Posterior cingulate gyrus (tissue), 11 donors: ENCODE results near the gene EFCAB6.

ENCODE experiments used
- DNase-seq, 10 donors: peaks; one replicate each; pipeline versions ENCODE4 v3.0.0 to v3.0.0-alpha.2; 2020 to 2021; ENCODE audit warnings: mixed read lengths in 3 of 10
- intact Hi-C: fragments of 100-400 bp; cut with DNase I; formaldehyde crosslinking; loops from one replicate; pipeline ENCODE4 v1.15.1; 2023

Gene EFCAB6

GRCh38 chr22:43812149-43812842 lies at the start of gene EFCAB6:
EFCAB6 (minus strand) TSS chr22:43812305; CDS start chr22:43782318, 29,987 bp downstream.
- intact Hi-C loops = no loop called here
- DNase-seq = peak; percentile 88 to 98 (median 94)

- intact Hi-C loops = no loop called here
- peak in 7 of 10 donors; percentile 32 to 93 (median 55) for DNase-seq
Observed at GRCh38 chr22:43861529-43861928, 49.4 kb upstream of the EFCAB6 start.

- peak in 1 of 10 donors; percentile 48 for DNase-seq
- intact Hi-C loops = no loop called here
Observed at GRCh38 chr22:43860831-43861230, 48.7 kb upstream of the EFCAB6 start.

- intact Hi-C loops = no loop called here
- DNase-seq = peak in 2 of 10 donors; percentile 57 to 67
Observed at GRCh38 chr22:43860126-43860525, 48.0 kb upstream of the EFCAB6 start.

- DNase-seq = peak in 2 of 10 donors; percentile 0 to 64
- intact Hi-C loops = no loop called here
Observed at GRCh38 chr22:43859621-43860020, 47.5 kb upstream of the EFCAB6 start.

- peak in 2 of 10 donors; percentile 6 to 55 for DNase-seq
- intact Hi-C loops = no loop called here
Observed at GRCh38 chr22:43859176-43859575, 47.1 kb upstream of the EFCAB6 start.

GRCh38 chr22:43858156-43858895 lies 46.2 kb upstream of the EFCAB6 start:
- intact Hi-C loops = no loop called here
- peak in 2 of 10 donors; percentile 57 to 61 for DNase-seq

- intact Hi-C loops = no loop called here
- no peak for DNase-seq
Observed at GRCh38 chr22:43857367-43857766, 45.3 kb upstream of the EFCAB6 start.

GRCh38 chr22:43855431-43855830 lies 43.3 kb upstream of the EFCAB6 start:
- intact Hi-C loops = no loop called here
- DNase-seq = peak in 2 of 10 donors; percentile 22 to 30

GRCh38 chr22:43854786-43855271 lies 42.7 kb upstream of the EFCAB6 start:
- DNase-seq = peak in 4 of 10 donors; percentile 1 to 75 (median 46)
- intact Hi-C loops = no loop called here

GRCh38 chr22:43854121-43854785 lies 42.1 kb upstream of the EFCAB6 start:
- intact Hi-C loops = no loop called here
- DNase-seq = peak in 3 of 10 donors; percentile 1 to 73 (median 61)

- intact Hi-C loops = no loop called here
- peak in 4 of 10 donors; percentile 6 to 87 (median 72) for DNase-seq
Observed at GRCh38 chr22:43853328-43853931, 41.3 kb upstream of the EFCAB6 start.

- intact Hi-C loops = no loop called here
- DNase-seq = peak in 4 of 10 donors; percentile 8 to 69 (median 54)
Observed at GRCh38 chr22:43852573-43853327, 40.6 kb upstream of the EFCAB6 start.

GRCh38 chr22:43851979-43852307 lies 39.8 kb upstream of the EFCAB6 start:
- peak in 1 of 10 donors; percentile 26 for DNase-seq
- intact Hi-C loops = no loop called here

GRCh38 chr22:43851058-43851978 lies 39.2 kb upstream of the EFCAB6 start:
- intact Hi-C loops = no loop called here
- DNase-seq = peak in 5 of 10 donors; percentile 6 to 80 (median 66)

GRCh38 chr22:43850529-43850928 lies 38.4 kb upstream of the EFCAB6 start:
- DNase-seq = peak in 5 of 10 donors; percentile 3 to 69 (median 47)

GRCh38 chr22:43849731-43850130 lies 37.6 kb upstream of the EFCAB6 start:
- intact Hi-C loops = no loop called here
- peak in 5 of 10 donors; percentile 8 to 86 (median 72) for DNase-seq

More at GRCh38 chr22:43850529-43850928, 38.4 kb upstream of the EFCAB6 start:
- intact Hi-C loops = no loop called here

- peak in 6 of 10 donors; percentile 14 to 93 (median 68) for DNase-seq
- intact Hi-C loops = no loop called here
Observed at GRCh38 chr22:43848366-43849171, 36.5 kb upstream of the EFCAB6 start.
